Naive thymus-derived CD4-positive, alpha-beta T cell (primary cell): ENCODE data around the gene ENOX1. TPM values are rescaled to one million over a fixed set of nuclear protein-coding genes. Genes with fewer than 3 reads are reported as not detected.

Experiments
- ATAC-seq: fragments of 150-1000 bp; cut with Tn5 transposase; 2 replicates; pipeline ENCODE4 v1.10.0; 2021; ENCODE audit warnings: mild to moderate bottlenecking, moderate library complexity
- CTCF ChIA-PET: fragments of 350-600 bp; sonication (Branson Sonifier 250); formaldehyde crosslinking; loops from one replicate; lab custom pipeline; 2021; ENCODE audit warnings: antibody characterized with exemption; lab: Charles Lee
- POLR2A ChIA-PET: fragments of 350-600 bp; sonication (Branson Sonifier 250); formaldehyde crosslinking; loops from one replicate; lab custom pipeline; 2021; ENCODE audit warnings: antibody characterized with exemption, inconsistent platforms; lab: Charles Lee
- DNase-seq, 9 donors: peaks; one replicate each; pipeline versions ENCODE4 v3.0.0 to v3.0.0-alpha.2; 2020 to 2022; ENCODE audit warnings: mixed read lengths in 1 of 9
- H3K27ac ChIP-seq: one replicate; pipeline ENCODE4 v1.7.0; 2013; ENCODE audit warnings: mild to moderate bottlenecking, low read depth, low read length, moderate library complexity
- H3K27me3 ChIP-seq, 2 donors: one replicate each; pipeline ENCODE4 v1.7.0; 2013; ENCODE audit warnings: low read length in 2 of 2, mild to moderate bottlenecking in 2 of 2, moderate library complexity in 2 of 2; ENCODE audit not compliant: control insufficient read depth in 2 of 2, insufficient read depth in 2 of 2
- H3K36me3 ChIP-seq, 3 experiments: 1 replicate in 2 of 3; 2 replicates in 1 of 3; pipeline ENCODE4 v1.7.0; 2013; ENCODE audit warnings: low read length in 3 of 3, mild to moderate bottlenecking in 3 of 3, moderate library complexity in 1 of 3; ENCODE audit not compliant: insufficient read depth in 3 of 3, control insufficient read depth in 2 of 3
- H3K4me1 ChIP-seq, 2 donors: one replicate each; pipeline ENCODE4 v1.7.0; 2013; ENCODE audit warnings: low read length in 2 of 2, mild to moderate bottlenecking in 2 of 2, moderate library complexity in 1 of 2; ENCODE audit not compliant: control insufficient read depth in 2 of 2, insufficient read depth in 2 of 2
- H3K4me3 ChIP-seq: 2 replicates; pipeline ENCODE4 v1.7.0; 2013; ENCODE audit warnings: mild to moderate bottlenecking, low read length
- H3K9me3 ChIP-seq, 3 experiments: 1 replicate in 2 of 3; 2 replicates in 1 of 3; pipeline ENCODE4 v1.7.0; 2013; ENCODE audit warnings: low read length in 3 of 3; ENCODE audit not compliant: control insufficient read depth in 2 of 3
- H3K27ac Mint-ChIP-seq, 9 donors: one replicate each; pipeline ENCODE4 v1.8.0; 2020 to 2022; ENCODE audit warnings: mixed read lengths in 9 of 9, mild to moderate bottlenecking in 8 of 9, moderate library complexity in 5 of 9, inconsistent platforms in 2 of 9
- H3K27me3 Mint-ChIP-seq, 5 donors: one replicate each; pipeline ENCODE4 v1.8.0; 2021 to 2022; ENCODE audit warnings: mixed read lengths in 5 of 5, mild to moderate bottlenecking in 1 of 5
- H3K36me3 Mint-ChIP-seq, 5 donors: one replicate each; pipeline ENCODE4 v1.8.0; 2020 to 2022; ENCODE audit warnings: mixed read lengths in 5 of 5, mild to moderate bottlenecking in 3 of 5, inconsistent platforms in 1 of 5
- H3K4me1 Mint-ChIP-seq, 7 donors: one replicate each; pipeline ENCODE4 v1.8.0; 2020 to 2022; ENCODE audit warnings: mixed read lengths in 7 of 7, mild to moderate bottlenecking in 3 of 7, inconsistent platforms in 1 of 7
- H3K4me3 Mint-ChIP-seq, 10 donors: one replicate each; pipeline ENCODE4 v1.8.0; 2020 to 2022; ENCODE audit warnings: mild to moderate bottlenecking in 10 of 10, mixed read lengths in 10 of 10, moderate library complexity in 6 of 10, inconsistent platforms in 2 of 10
- H3K9me3 Mint-ChIP-seq, 11 donors: one replicate each; pipeline ENCODE4 v1.8.0; 2020 to 2022; ENCODE audit warnings: mixed read lengths in 11 of 11, mild to moderate bottlenecking in 4 of 11, inconsistent platforms in 1 of 11, moderate library complexity in 1 of 11
- intact Hi-C, 2 donors: fragments of 100-400 bp; cut with micrococcal nuclease; formaldehyde crosslinking; loops; one replicate each; pipeline ENCODE4 v1.15.1; 2023
- polyA plus RNA-seq, 2 donors: library from polyadenylated mRNA; unstranded; fragments of 300-500 nt; fragmentation: Illumina TruSeq; gene quantifications; one replicate each; pipeline ENCODE4 v1.2.3, GENCODE V29; 2021
- total RNA-seq, 6 experiments: library from RNA in 5 of 6; stranded (reverse) in 5 of 6; gene quantifications; 1 replicate in 5 of 6; 2 replicates in 1 of 6; pipeline ENCODE4 v1.2.3 and lab custom pipeline; 2021 to 2026

The ENOX1 gene
- total and polyA plus RNA-seq, 7 experiments from 2014 or later: 0.17 TPM; not detected in 6

GRCh38 chr13:43650882-43651281 lies 135.9 kb downstream of the ENOX1 start:
- Mint-ChIP-seq H3K4me1 (no peaks in the 10 kb centered on the region), H3K27me3 (peaks cover 7 to 20% (median 14%) of the 10 kb centered on the region in 5 donors), H3K27ac (no peak overlapping the region), H3K36me3 (no peaks in the 10 kb centered on the region), H3K9me3 (peaks cover 0 to 3% (median 0%) of the 10 kb centered on the region in 11 donors), H3K4me3 (no peak overlapping the region)
- no peak overlapping the region for H3K27ac ChIP-seq
- intact Hi-C loops: no loop called here
- no peaks in the 10 kb centered on the region for H3K36me3 ChIP-seq
- ChIA-PET POLR2A (no interaction called here), CTCF (no interaction called here)
- H3K4me3 ChIP-seq: no peak overlapping the region
- no peak for DNase-seq
- H3K4me1 ChIP-seq: no peaks in the 10 kb centered on the region
- no peaks in the 10 kb centered on the region for H3K9me3 ChIP-seq
- H3K27me3 ChIP-seq: no peaks in the 10 kb centered on the region
- ATAC-seq: no peak

GRCh38 chr13:43648733-43649132 lies 138.0 kb downstream of the ENOX1 start:
- intact Hi-C loops: no loop called here
- ATAC-seq (no peak), DNase-seq (no peak)
- no peak overlapping the region for H3K4me3 Mint-ChIP-seq
- peaks cover 0 to 3% (median 0%) of the 10 kb centered on the region in 11 donors for H3K9me3 Mint-ChIP-seq
- H3K27ac Mint-ChIP-seq: no peak overlapping the region
- no peak overlapping the region for H3K27ac ChIP-seq
- H3K9me3 ChIP-seq: no peaks in the 10 kb centered on the region
- ChIA-PET CTCF (no interaction called here), POLR2A (no interaction called here)
- H3K27me3 ChIP-seq: no peaks in the 10 kb centered on the region
- H3K4me3 ChIP-seq: no peak overlapping the region
- peaks cover 5 to 26% (median 22%) of the 10 kb centered on the region in 5 donors for H3K27me3 Mint-ChIP-seq
- H3K4me1 ChIP-seq: no peaks in the 10 kb centered on the region
- H3K36me3 ChIP-seq: no peaks in the 10 kb centered on the region
- H3K36me3 Mint-ChIP-seq: no peaks in the 10 kb centered on the region
- no peaks in the 10 kb centered on the region for H3K4me1 Mint-ChIP-seq

DNA sequence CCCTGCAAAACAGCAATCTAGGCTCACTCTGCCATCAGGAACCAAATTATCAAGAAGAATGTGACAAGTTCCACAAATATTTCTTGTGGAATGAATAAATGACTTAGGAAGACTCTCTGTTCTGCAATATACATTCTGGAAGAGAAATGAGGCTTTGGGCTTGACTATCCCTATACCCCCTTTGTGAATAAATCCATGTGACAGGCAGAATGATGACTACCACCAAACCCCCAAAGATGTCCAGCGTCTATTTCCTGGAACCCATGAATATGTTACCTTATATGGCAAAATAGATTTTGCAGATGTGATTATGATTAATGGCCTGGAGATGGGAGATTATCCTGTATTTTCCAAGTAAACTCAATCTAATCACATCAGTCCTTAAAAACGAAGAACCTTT lies 139.3 kb downstream of the ENOX1 start:
- ChIA-PET CTCF (no interaction called here), POLR2A (no interaction called here)
- no peak for DNase-seq
- H3K4me1 Mint-ChIP-seq: no peaks in the 10 kb centered on the region
- no peak overlapping the region for H3K4me3 Mint-ChIP-seq
- no peaks in the 10 kb centered on the region for H3K36me3 Mint-ChIP-seq
- H3K27me3 Mint-ChIP-seq: peaks cover 7 to 26% (median 22%) of the 10 kb centered on the region in 5 donors
- intact Hi-C loops: no loop called here
- Histone ChIP-seq H3K27ac (no peak overlapping the region), H3K27me3 (no peaks in the 10 kb centered on the region), H3K4me3 (no peak overlapping the region), H3K36me3 (no peaks in the 10 kb centered on the region), H3K4me1 (no peaks in the 10 kb centered on the region), H3K9me3 (no peaks in the 10 kb centered on the region)
- H3K9me3 Mint-ChIP-seq: peaks cover 0 to 3% (median 0%) of the 10 kb centered on the region in 11 donors
- H3K27ac Mint-ChIP-seq: no peak overlapping the region
- ATAC-seq: no peak

DNA sequence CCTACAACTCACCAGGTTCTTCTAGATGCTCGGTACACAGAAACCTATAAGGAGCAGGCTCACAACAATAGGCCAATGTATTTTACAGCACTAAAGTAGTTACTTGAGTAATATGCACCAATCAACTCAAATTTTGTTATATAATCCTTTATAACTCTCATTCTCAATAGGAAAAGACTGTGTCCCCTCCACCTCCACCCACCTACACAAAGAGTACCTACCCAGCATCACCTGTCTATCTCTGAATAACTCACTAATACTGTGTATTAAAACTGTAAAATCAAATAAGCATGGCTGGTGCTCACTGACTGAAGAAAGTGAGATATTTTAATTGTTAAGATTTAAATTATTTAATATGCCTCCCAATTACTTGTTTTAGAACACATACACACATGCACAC lies 146.3 kb downstream of the ENOX1 start:
- ChIA-PET POLR2A (no interaction called here), CTCF (no interaction called here)
- no peaks in the 10 kb centered on the region for H3K27me3 ChIP-seq
- Mint-ChIP-seq H3K4me1 (no peaks in the 10 kb centered on the region), H3K27ac (no peak overlapping the region), H3K9me3 (no peaks in the 10 kb centered on the region), H3K27me3 (peaks cover 0 to 16% (median 13%) of the 10 kb centered on the region in 5 donors), H3K36me3 (no peaks in the 10 kb centered on the region), H3K4me3 (no peak overlapping the region)
- no peak overlapping the region for H3K27ac ChIP-seq
- DNase-seq (no peak), ATAC-seq (no peak)
- no peaks in the 10 kb centered on the region for H3K9me3 ChIP-seq
- no peak overlapping the region for H3K4me3 ChIP-seq
- intact Hi-C loops: no loop called here
- H3K4me1 ChIP-seq: no peaks in the 10 kb centered on the region
- no peaks in the 10 kb centered on the region for H3K36me3 ChIP-seq

DNA sequence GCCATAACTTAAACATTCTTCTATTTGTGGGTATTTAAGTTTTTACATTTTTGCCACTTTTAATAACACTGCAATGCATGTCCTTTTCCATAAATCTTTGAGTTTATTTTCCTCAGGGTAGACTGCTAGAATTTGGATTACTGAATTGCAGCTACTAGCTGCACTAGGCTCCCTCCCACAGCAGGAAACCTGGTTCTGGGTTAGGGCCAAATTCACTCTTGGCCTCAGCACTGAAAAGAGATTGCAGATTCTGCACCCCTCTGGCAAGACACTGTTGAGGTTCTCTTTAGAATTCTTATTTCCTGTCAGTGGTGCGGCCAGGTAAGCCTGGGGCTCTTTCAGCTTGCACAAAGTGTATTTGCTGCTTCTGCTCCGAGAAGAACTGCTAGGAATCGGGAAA lies 155.7 kb downstream of the ENOX1 start:
- peaks cover 14 to 48% (median 33%) of the 10 kb centered on the region in 5 donors for H3K27me3 Mint-ChIP-seq
- intact Hi-C loops: no loop called here
- peaks cover 0 to 1% (median 0%) of the 10 kb centered on the region in 11 donors for H3K9me3 Mint-ChIP-seq
- no peaks in the 10 kb centered on the region for H3K4me1 Mint-ChIP-seq
- H3K4me1 ChIP-seq: no peaks in the 10 kb centered on the region
- no peak overlapping the region for H3K4me3 ChIP-seq
- ChIA-PET POLR2A (no interaction called here), CTCF (no interaction called here)
- H3K27ac Mint-ChIP-seq: no peak overlapping the region
- no peaks in the 10 kb centered on the region for H3K36me3 Mint-ChIP-seq
- no peak overlapping the region for H3K27ac ChIP-seq
- DNase-seq (no peak), ATAC-seq (no peak)
- no peaks in the 10 kb centered on the region for H3K9me3 ChIP-seq
- H3K27me3 ChIP-seq: no peaks in the 10 kb centered on the region
- H3K36me3 ChIP-seq: no peaks in the 10 kb centered on the region
- H3K4me3 Mint-ChIP-seq: no peak overlapping the region

GRCh38 chr13:43629691-43630480 lies 156.9 kb downstream of the ENOX1 start:
- ATAC-seq: no peak
- peaks cover 0 to 1% (median 0%) of the 10 kb centered on the region in 11 donors for H3K9me3 Mint-ChIP-seq
- H3K36me3 ChIP-seq: no peaks in the 10 kb centered on the region
- H3K27ac ChIP-seq: no peak overlapping the region
- no peaks in the 10 kb centered on the region for H3K4me1 Mint-ChIP-seq
- intact Hi-C loops: no loop called here
- no peak overlapping the region for H3K27ac Mint-ChIP-seq
- H3K27me3 ChIP-seq: no peaks in the 10 kb centered on the region
- ChIA-PET CTCF (no interaction called here), POLR2A (no interaction called here)
- no peaks in the 10 kb centered on the region for H3K4me1 ChIP-seq
- peaks cover 10 to 44% (median 28%) of the 10 kb centered on the region in 5 donors for H3K27me3 Mint-ChIP-seq
- H3K4me3 ChIP-seq: no peak overlapping the region
- DNase-seq: no peak
- H3K36me3 Mint-ChIP-seq: no peaks in the 10 kb centered on the region
- no peaks in the 10 kb centered on the region for H3K9me3 ChIP-seq
- H3K4me3 Mint-ChIP-seq: no peak overlapping the region

- intact Hi-C loops: no loop called here
- ChIA-PET POLR2A (no interaction called here), CTCF (no interaction called here)
- ATAC-seq: no peak
- Histone ChIP-seq H3K9me3 (no peaks in the 10 kb centered on the region), H3K27me3 (no peaks in the 10 kb centered on the region), H3K36me3 (no peaks in the 10 kb centered on the region), H3K27ac (no peak overlapping the region), H3K4me3 (no peak overlapping the region), H3K4me1 (no peaks in the 10 kb centered on the region)
- no peak overlapping the region for H3K4me3 Mint-ChIP-seq
- DNase-seq: no peak
- no peak overlapping the region for H3K27ac Mint-ChIP-seq
- H3K27me3 Mint-ChIP-seq: peaks cover 9 to 47% (median 22%) of the 10 kb centered on the region in 5 donors
- H3K36me3 Mint-ChIP-seq: no peaks in the 10 kb centered on the region
- H3K9me3 Mint-ChIP-seq: peaks cover 0 to 6% (median 3%) of the 10 kb centered on the region in 11 donors
- H3K4me1 Mint-ChIP-seq: no peaks in the 10 kb centered on the region
These were observed 159.8 kb downstream of the ENOX1 start for GRCh38 chr13:43626994-43627393.
